ENCODE results near the gene PCSK5.

DNA sequence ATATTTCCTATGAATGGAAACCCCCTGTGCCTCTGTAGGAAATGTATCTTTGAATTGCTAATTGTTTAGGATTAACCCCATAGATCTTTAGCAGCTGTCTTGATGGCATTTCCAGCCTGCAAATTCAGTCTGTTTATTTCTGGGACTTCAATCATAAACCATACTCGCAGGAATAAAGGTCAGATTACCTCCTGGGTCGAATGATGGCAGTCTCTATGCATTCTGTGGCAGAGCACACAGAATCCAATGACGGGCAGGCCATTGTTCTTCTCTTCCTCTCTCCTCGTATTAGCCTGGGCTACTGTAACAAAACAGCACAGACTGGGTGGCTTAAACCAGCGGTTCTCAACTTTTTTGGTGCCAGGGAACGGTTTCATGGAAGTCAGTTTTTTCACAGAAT, 199.9 kb downstream of the PCSK5 start:
- TF ChIP-seq POLR2A (IDR thresholded peaks at IDR 0.05) = no peak
- TF ChIP-seq, protein P1, sequence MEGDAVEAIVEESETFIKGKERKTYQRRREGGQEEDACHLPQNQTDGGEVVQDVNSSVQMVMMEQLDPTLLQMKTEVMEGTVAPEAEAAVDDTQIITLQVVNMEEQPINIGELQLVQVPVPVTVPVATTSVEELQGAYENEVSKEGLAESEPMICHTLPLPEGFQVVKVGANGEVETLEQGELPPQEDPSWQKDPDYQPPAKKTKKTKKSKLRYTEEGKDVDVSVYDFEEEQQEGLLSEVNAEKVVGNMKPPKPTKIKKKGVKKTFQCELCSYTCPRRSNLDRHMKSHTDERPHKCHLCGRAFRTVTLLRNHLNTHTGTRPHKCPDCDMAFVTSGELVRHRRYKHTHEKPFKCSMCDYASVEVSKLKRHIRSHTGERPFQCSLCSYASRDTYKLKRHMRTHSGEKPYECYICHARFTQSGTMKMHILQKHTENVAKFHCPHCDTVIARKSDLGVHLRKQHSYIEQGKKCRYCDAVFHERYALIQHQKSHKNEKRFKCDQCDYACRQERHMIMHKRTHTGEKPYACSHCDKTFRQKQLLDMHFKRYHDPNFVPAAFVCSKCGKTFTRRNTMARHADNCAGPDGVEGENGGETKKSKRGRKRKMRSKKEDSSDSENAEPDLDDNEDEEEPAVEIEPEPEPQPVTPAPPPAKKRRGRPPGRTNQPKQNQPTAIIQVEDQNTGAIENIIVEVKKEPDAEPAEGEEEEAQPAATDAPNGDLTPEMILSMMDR (IDR thresholded peaks at IDR 0.05) = no peak
